ENCODE data around the gene ACSL5. TPM values are rescaled to one million over a fixed set of nuclear protein-coding genes. Genes with fewer than 3 reads are reported as not detected.
"Not testable (repeated sequence)": the region's sequence is repeated elsewhere in the genome, so short reads cannot be mapped to it uniquely, and the experiment has no call there.

The ACSL5 gene
- total RNA-seq, 1 donor = 13.3 TPM

- peaks cover 23% of the 10 kb centered on the region for H3K4me1 ChIP-seq (ENCODE audit: insufficient read depth, low read length)
- H3K27me3 ChIP-seq (ENCODE audit: insufficient read depth, low read length) = no peaks in the 10 kb centered on the region
- H3K4me3 ChIP-seq (ENCODE audit: low read length) = peak overlapping the region; percentile 100
These were observed 72.3 kb downstream of the ACSL5 start for GRCh38 chr10:112446055-112446854.

GRCh38 chr10:112446855-112447619, 73.1 kb downstream of the ACSL5 start, which contains the start of the genes VTI1A and ZDHHC6:
Gene VTI1A, plus strand, starts transcription at chr10:112447215. Its CDS starts 159 bp downstream, at chr10:112447374.
Gene ZDHHC6, minus strand, starts transcription at chr10:112446914. Its CDS starts 1,478 bp downstream, at chr10:112445436.
- peak within 1 kb of the TSS; percentile 100 for H3K4me3 ChIP-seq (ENCODE audit: low read length)
- H3K9me3 ChIP-seq (ENCODE audit: low read depth, low read length) = no peaks in the 10 kb centered on the region
- peaks cover 23% of the 10 kb centered on the region for H3K4me1 ChIP-seq (ENCODE audit: insufficient read depth, low read length)
- H3K27me3 ChIP-seq (ENCODE audit: insufficient read depth, low read length) = no peaks in the 10 kb centered on the region

More at GRCh38 chr10:112446055-112446854, 72.3 kb downstream of the ACSL5 start:
- H3K9me3 ChIP-seq (ENCODE audit: low read depth, low read length) = no peaks in the 10 kb centered on the region

- Histone ChIP-seq H3K4me3 (ENCODE audit: low read length) (peak overlapping the region; percentile 100), H3K4me1 (ENCODE audit: insufficient read depth, low read length) (peaks cover 23% of the 10 kb centered on the region), H3K27me3 (ENCODE audit: insufficient read depth, low read length) (no peaks in the 10 kb centered on the region), H3K9me3 (ENCODE audit: low read depth, low read length) (no peaks in the 10 kb centered on the region)
These were observed 73.7 kb downstream of the ACSL5 start for GRCh38 chr10:112447620-112447928.

- Histone ChIP-seq H3K4me1 (ENCODE audit: insufficient read depth, low read length) (peaks cover 23% of the 10 kb centered on the region), H3K4me3 (ENCODE audit: low read length) (no peak overlapping the region), H3K9me3 (ENCODE audit: low read depth, low read length) (no peaks in the 10 kb centered on the region), H3K27me3 (ENCODE audit: insufficient read depth, low read length) (no peaks in the 10 kb centered on the region)
These were observed 75.0 kb downstream of the ACSL5 start for GRCh38 chr10:112448888-112449287.

GRCh38 chr10:112454910-112455779, 81.2 kb downstream of the ACSL5 start:
- Histone ChIP-seq H3K27me3 (ENCODE audit: insufficient read depth, low read length) (no peaks in the 10 kb centered on the region), H3K4me1 (ENCODE audit: insufficient read depth, low read length) (no peaks in the 10 kb centered on the region), H3K9me3 (ENCODE audit: low read depth, low read length) (no peaks in the 10 kb centered on the region), H3K4me3 (ENCODE audit: low read length) (no peak overlapping the region)

- Histone ChIP-seq H3K9me3 (ENCODE audit: low read depth, low read length) (no peaks in the 10 kb centered on the region), H3K27me3 (ENCODE audit: insufficient read depth, low read length) (no peaks in the 10 kb centered on the region), H3K4me1 (ENCODE audit: insufficient read depth, low read length) (no peaks in the 10 kb centered on the region), H3K4me3 (ENCODE audit: low read length) (no peak overlapping the region)
These were observed 82.6 kb downstream of the ACSL5 start for GRCh38 chr10:112456533-112456932.

- H3K9me3 ChIP-seq (ENCODE audit: low read depth, low read length) = no peaks in the 10 kb centered on the region
- H3K4me3 ChIP-seq (ENCODE audit: low read length) = no peak overlapping the region
- no peaks in the 10 kb centered on the region for H3K27me3 ChIP-seq (ENCODE audit: insufficient read depth, low read length)
- H3K4me1 ChIP-seq (ENCODE audit: insufficient read depth, low read length) = no peaks in the 10 kb centered on the region
These were observed 86.5 kb downstream of the ACSL5 start for GRCh38 chr10:112460366-112460765.

GRCh38 chr10:112461029-112461887, 87.3 kb downstream of the ACSL5 start:
- no peaks in the 10 kb centered on the region for H3K9me3 ChIP-seq (ENCODE audit: low read depth, low read length)
- no peak overlapping the region for H3K4me3 ChIP-seq (ENCODE audit: low read length)
- no peaks in the 10 kb centered on the region for H3K27me3 ChIP-seq (ENCODE audit: insufficient read depth, low read length)
- H3K4me1 ChIP-seq (ENCODE audit: insufficient read depth, low read length) = no peaks in the 10 kb centered on the region

- not testable (repeated sequence) for H3K4me3 ChIP-seq (ENCODE audit: low read length); H3K9me3 ChIP-seq (ENCODE audit: low read depth, low read length); H3K27me3 ChIP-seq (ENCODE audit: insufficient read depth, low read length); H3K4me1 ChIP-seq (ENCODE audit: insufficient read depth, low read length)
These were observed 90.2 kb downstream of the ACSL5 start for GRCh38 chr10:112464074-112464473.

- no peak overlapping the region for H3K4me3 ChIP-seq (ENCODE audit: low read length)
- H3K27me3 ChIP-seq (ENCODE audit: insufficient read depth, low read length) = no peaks in the 10 kb centered on the region
- H3K9me3 ChIP-seq (ENCODE audit: low read depth, low read length) = no peaks in the 10 kb centered on the region
- no peaks in the 10 kb centered on the region for H3K4me1 ChIP-seq (ENCODE audit: insufficient read depth, low read length)
These were observed 91.5 kb downstream of the ACSL5 start for GRCh38 chr10:112465299-112465883.

GRCh38 chr10:112466802-112467201, 92.9 kb downstream of the ACSL5 start:
- no peak overlapping the region for H3K4me3 ChIP-seq (ENCODE audit: low read length)
- H3K27me3 ChIP-seq (ENCODE audit: insufficient read depth, low read length) = no peaks in the 10 kb centered on the region
- H3K4me1 ChIP-seq (ENCODE audit: insufficient read depth, low read length) = no peaks in the 10 kb centered on the region
- H3K9me3 ChIP-seq (ENCODE audit: low read depth, low read length) = no peaks in the 10 kb centered on the region

GRCh38 chr10:112467541-112468075, 93.7 kb downstream of the ACSL5 start:
- Histone ChIP-seq H3K27me3 (ENCODE audit: insufficient read depth, low read length) (no peaks in the 10 kb centered on the region), H3K9me3 (ENCODE audit: low read depth, low read length) (no peaks in the 10 kb centered on the region), H3K4me1 (ENCODE audit: insufficient read depth, low read length) (no peaks in the 10 kb centered on the region), H3K4me3 (ENCODE audit: low read length) (no peak overlapping the region)

GRCh38 chr10:112471878-112472487, 98.1 kb downstream of the ACSL5 start:
- Histone ChIP-seq H3K4me1 (ENCODE audit: insufficient read depth, low read length) (no peaks in the 10 kb centered on the region), H3K9me3 (ENCODE audit: low read depth, low read length) (no peaks in the 10 kb centered on the region), H3K4me3 (ENCODE audit: low read length) (no peak overlapping the region), H3K27me3 (ENCODE audit: insufficient read depth, low read length) (no peaks in the 10 kb centered on the region)

Data from mononuclear cell (primary cell).